ENCODE results near the gene SLC12A7.

Gene SLC12A7

DNA sequence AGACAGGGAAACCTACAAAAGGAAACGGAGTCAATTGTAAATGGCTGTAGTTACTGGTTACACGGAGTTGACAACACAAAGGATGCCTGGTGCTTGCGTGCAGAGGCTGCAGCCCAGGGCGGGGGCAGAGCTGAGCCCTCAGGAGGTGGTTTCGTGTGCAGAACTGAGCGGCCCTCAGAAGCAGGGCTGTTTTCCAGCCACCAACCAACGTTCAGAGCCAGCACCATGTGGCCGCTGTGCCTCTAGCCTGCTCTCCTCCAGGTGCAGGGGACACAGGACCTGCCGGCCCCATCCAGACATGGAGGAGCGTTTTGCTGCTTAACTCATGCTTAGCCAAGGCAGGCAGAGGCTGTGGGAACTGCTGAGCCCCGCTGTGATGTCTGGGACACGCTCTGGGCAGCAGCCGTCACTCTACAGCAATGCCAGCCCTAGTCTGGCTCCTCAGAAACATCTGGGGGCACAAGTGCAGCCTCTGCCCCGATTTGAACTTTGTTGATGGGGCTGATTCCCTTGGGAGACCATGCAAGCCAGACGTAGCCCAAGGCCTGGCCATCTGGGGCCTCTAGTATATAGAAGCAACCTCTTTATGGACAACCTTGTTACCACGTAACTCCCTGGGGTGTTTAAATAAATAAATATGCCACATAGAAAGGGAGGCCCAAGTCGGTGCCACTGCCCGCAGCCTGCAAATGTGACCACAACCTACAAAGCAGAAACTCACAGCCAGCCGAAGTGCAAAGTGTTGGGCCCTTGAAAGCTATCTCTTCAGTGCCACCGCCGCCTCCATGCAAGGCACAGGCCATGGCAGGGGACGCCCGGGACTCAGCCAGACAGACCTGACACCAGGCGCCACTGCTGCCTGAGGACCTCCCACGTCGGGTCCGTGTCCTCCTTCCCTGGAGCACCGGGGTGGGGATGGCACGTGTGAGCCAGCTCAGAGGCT is 61.2 kb downstream of the SLC12A7 start:
- no peak for DNase-seq (ENCODE audit: low read depth)

DNA sequence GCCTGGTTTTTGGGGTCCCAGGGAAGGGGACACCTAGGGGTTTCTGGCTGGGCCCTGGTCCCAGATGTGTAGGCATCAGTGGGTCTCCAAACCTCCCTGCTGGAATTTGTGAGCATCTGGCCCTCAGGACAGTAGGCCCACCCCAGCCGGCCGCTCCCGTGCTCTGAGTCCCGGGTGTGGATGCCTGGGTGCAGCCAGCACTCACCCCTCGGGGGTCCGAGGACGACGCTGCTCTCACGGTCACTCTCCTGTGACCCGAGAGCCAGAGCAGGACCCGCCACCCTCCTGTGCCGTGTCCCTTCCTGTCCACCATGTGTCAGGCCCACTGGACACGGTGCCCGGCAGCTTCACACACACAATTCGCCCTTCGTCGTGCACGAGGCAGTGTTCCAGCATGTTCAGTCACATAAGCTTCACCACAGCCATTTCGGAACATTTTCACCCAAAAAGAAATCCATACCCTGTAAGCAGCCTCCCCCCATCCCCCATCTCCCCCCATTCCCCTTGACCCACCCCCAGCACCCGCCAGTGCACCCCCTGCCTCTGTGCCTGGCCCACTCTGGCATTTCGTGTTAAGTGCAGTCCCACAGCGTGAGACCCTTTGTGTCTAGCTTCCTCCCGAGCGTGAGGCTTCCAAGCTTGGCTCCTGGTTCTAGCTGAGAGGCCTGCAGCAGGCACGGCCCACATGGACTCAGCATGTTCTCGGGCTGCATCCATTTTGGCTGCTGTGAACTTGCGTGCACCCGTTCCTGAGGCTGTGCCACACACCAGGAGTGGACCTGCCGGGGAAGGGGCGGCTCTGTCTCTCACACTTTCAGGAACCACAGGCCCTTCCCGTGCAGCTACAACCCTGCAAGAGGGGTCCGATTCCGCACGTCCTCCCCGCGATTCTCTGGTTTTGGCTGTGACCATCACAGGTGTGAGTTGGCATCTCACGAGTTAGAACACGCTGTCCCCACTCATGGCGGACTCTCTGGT is 62.7 kb downstream of the SLC12A7 start:
- no peak for DNase-seq (ENCODE audit: low read depth)

DNA sequence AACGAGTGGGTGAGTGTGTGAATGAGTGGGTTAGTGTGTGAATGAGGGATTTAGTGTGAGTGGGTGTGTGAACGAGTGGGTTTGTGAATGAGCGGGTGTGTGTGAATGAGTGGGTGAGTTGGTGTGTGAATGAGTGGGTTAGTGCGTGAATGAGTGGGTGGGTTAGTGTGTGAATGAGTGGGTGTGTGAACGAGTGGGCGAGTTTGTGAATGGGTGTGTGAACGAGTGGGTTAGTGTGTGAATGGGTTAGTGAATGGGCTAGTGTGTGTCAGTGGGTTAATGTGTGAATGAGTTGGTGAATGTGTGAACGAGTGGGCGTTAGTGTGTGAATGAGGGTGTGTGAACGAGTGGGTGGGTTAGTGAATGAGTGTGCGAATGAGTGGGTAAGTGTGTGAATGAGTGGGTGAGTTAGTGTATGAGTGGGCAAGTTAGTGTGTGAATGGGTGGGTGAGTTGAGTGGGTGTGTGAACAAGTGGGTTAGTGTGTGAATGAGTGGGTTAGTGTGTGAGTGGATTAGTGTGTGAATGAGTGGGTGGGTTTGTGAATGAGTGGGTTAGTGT is 63.6 kb downstream of the SLC12A7 start:
- DNase-seq (ENCODE audit: low read depth): no peak

DNA sequence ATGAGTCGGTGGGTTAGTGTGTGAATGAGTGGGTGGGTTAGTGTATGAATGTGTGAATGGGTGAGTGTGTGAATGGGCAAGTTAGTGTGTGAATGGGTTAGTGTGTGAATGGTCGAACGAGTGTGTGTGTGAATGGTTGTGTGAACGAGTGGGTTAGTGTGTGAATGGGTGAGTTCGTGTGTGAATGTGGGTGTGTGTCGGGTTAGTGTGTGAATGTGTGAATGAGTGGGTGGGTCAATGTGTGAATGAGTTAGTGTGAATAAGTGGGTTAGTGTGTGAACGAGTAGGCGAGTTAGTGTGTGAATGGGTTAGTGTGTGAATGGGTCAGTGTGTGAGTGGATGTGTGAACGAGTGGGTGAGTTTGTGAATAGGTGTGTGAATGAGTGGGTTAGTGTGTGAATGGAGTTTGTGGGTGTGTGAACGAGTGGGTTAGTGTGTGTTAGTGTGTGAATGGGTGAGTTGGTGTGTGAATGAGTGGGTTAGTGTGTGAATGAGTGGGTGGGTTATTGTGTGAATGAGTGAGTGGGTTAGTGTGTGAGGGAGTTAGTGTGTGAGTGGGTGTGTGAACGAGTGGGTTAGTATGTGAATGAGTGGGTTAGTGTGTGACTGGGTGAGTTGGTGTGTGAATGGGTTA is 64.4 kb downstream of the SLC12A7 start:
- no peak for DNase-seq (ENCODE audit: low read depth)

DNA sequence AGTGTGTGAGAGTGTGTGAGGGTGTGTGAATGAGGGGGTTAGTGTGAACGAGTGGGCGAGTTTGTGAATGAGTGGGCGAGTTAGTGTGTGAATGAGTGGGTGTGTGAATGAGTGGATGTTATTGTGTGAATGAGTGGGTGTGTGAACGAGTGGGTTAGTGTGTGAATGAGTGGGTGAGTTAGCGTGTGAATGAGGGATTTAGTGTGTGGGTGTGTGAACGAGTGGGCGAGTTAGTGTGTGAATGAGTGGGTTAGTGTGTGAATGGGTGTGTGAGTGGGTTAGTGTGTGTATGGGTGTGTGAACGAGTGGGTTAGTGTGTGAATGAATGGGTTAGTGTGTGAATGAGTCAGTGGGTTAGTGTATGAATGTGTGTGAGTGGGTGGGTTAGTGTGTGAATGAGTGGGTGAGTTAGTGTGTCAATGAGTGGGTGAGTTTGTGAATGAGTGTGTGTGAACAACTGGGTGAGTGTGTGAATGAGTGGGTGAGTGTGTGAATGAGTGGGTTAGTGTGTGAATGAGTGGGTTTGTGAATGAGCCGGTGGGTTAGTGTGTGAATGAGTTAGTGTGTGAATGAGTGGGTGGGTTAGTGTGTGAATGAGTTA is 65.8 kb downstream of the SLC12A7 start:
- DNase-seq (ENCODE audit: low read depth): no peak

DNA sequence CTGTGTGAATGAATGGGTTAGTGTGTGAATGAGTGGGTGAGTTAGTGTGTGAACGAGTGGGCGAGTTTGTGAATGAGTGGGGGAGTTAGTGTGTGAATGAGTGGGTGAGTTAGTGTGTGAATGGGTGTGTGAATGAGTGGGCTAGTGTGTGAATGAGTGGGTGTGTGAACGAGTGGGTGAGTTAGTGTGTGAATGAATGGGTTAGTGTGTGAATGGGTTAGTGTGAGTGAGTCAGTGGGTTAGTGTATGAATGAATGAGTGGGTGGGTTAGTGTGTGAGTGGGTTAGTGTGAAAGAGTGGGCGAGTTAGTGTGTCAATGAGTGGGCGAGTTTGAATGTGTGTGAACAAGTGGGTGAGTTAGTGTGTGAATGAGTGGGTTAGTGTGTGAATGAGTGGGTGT is 67.7 kb downstream of the SLC12A7 start:
- no peak for DNase-seq (ENCODE audit: low read depth)

DNA sequence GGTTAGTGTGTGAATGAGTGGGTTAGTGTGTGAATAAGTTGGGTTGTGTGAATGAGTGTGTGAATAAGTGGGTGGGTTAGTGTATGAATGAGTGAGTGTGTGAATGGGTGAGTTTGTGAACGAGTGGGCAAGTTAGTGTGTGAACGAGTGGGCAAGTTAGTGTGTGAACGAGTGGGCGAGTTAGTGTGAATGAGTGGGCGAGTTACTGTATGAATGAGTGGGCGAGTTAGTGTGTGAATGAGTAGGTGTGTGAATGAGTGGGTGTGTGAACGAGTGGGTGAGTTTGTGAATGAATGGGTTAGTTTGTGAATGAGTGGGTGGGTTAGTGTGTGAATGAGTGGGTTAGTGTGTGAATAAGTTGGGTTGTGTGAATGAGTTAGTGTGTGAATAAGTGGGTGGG is 68.5 kb downstream of the SLC12A7 start:
- no peak for DNase-seq (ENCODE audit: low read depth)

DNA sequence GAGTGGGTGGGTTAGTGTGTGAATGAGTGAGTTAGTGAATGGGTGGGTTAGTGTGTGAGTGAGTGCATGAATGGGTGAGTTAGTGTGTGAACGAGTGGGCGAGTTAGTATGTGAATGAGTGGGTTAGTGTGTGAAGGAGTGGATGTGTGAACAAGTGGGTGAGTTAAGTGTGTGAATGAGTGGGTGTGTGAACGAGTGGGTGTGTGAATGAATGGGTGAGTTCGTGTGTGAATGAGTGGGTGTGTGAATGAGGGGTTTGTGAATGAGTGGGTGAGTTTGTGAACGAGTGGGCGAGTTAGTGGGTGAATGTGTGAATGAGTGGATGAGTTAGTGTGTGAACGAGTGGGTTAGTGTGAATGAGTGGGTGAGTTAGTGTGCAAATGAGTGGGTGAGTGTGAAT is 69.2 kb downstream of the SLC12A7 start:
- DNase-seq (ENCODE audit: low read depth): no peak

DNA sequence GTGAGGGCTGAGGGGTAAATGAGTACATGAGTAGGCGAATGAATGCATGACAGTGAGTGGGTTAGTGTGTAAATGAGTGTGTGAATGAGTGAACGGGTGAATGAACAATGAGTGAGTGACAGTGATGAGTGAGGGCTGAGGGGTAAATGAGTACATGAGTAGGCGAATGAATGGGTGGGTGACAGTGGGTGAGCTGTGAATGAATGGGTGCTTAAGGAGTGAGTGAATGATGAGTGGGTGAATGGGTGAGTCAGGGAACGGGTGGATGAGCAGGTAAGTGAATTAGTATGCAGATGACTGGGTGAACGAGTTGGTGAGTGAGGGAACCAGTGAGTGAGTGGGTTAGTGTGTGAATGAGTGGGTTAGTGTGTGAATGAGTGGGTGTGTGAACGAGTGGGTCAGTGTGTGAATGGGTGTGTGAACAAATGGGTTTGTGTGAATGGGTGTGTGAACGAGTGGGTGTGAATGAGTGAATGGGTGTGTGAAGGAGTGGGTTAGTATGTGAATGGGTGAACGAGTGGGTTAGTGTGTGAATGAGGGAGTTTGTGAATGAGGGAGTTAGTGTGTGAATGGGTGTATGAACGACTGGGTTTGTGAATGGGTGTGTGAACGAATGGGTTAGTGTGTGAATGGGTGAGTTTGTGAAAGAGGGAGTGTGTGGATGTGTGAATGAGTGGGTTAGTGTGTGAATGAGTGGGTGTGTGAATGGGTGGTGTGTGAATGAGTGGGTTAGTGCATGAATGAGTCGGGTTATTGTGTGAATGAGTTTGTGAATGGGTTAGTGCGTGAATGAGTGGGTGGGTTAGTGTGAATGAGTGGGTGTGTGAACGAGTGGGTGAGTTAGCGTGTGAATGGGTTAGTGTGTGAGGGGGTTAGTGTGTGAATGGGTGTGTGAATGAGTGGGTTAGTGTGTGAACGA is 70.4 kb downstream of the SLC12A7 start:
- no peak for DNase-seq (ENCODE audit: low read depth)

DNA sequence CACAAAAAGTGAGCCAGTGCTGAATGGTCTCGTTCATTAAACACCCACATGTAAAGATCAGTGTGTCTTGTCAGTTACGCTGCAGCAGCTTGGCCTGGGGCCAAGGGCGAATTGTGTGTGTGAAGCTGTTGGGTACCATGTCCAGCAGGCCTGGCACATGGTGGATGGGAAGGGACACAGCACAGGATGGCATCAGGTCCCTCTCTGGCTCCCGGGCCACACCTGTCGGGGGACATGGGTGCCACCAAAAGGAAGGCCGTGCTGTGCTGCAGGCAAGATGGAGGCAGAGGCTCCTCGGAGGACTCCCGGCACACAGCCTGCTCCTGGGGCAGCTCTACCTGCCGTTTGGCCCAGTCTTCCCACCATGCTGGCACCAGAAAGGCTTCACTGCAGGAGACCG is 71.3 kb downstream of the SLC12A7 start:
- DNase-seq (ENCODE audit: low read depth): no peak

DNA sequence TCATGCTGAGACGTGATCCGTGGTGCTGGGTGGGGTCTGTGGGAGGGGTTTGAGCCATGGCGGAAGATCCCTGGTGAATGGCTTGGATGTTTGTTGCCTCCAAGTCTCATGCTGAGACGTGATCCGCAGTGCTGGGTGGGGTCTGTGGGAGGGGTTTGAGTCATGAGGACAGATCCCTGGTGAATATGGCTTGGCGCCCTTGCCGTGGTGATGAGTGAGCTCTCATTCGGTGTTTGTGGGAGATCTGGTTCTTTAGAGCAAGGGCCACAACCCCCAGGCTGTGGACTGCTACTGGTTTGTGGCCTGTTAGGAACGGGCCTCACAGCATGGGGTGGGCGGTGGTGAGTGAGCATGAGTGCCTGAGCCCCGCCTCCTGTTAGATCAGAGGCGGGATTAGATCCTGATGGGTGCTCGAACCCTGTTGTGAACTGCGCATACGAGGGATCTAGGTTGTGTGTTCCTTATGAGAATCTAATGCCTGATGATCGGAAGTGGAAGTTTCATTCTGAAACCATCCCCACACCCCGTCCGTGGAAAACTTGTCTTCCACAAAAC is 72.1 kb downstream of the SLC12A7 start:
- DNase-seq (ENCODE audit: low read depth): no peak

DNA sequence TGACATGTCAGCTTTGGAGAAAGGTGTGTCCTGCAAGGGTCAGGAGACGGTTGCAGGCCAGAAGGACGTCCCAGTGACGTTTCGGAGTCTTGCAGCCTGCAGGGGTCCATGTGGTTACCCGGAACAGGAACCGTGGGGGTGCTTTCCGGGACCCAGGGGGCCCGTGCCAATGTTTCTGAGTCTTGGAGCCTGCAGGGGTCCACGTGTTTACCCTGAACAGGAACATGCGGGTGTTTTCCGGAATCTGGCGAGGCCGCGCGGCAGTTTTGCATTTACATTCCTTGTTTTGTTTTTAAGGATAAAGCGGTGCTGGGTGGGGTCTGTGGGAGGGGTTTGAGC is 72.7 kb downstream of the SLC12A7 start:
- no peak for DNase-seq (ENCODE audit: low read depth)

DNA sequence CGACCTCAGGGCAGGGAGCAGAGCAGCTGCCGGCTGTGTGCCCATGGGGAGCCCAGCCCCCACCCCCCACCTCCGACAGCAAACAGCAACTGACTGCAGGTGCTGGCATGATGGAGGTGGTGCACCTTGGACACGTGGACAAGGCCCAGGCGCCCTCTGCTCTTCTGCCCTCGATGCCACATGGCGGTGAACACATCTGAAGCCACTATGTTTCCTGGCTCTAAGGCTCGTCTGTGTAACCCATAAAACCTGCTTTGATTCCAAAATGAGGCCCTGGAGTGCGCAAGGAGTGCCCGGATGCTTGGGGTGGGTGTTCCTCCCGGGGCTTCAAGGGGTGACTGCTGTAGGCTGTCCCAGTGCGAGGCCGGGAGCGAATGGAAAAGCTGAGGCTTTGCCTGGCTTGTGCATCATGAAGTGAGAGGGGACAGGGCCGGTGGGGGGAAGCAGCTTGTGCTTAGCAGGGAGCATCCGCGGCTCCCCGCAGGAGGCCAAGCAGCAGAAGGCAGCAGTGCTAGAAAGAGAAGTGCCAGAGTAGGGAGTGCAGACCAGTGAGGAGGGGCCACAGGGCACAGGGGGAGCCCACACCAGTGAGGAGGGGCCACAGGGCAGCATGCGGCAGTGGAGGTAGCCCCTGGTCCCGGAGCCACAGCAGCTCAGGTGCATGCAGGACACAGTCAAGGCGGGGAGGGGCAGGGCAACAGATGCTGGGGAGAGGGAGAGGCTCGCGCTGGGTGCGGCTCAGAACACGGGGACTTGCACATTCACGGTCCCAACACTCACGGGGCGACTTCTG is 73.2 kb downstream of the SLC12A7 start:
- DNase-seq (ENCODE audit: low read depth): no peak

DNA sequence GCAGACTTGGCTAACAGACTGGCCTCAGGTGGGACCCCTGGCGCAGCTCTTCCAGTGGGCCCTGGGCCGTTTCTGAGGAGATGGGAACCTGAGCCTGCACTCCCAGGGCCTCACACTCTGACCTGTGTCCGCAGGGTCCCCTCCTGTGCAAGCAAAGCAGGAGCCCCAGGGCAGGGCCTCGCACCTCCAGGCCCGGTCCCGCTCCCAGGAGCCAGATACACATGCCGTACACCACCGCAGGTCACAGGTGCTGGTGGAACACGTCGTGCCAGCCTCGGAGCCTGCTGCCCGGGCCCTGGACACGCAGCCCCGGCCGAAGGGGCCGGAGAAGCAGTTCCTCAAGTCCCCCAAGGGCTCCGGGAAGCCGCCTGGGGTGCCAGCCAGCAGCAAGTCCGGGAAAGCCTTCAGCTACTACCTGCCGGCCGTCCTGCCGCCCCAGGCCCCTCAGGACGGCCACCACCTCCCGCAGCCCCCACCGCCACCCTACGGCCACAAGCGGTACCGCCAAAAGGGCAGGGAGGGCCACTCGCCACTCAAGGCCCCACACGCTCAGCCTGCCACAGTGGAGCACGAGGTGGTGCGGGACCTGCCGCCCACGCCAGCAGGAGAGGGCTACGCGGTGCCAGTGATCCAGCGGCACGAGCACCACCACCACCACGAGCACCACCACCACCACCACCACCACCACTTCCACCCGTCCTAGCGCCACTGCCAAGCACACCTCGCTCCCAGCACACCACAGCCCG is 74.0 kb downstream of the SLC12A7 start:
- no peak for DNase-seq (ENCODE audit: low read depth)

DNA sequence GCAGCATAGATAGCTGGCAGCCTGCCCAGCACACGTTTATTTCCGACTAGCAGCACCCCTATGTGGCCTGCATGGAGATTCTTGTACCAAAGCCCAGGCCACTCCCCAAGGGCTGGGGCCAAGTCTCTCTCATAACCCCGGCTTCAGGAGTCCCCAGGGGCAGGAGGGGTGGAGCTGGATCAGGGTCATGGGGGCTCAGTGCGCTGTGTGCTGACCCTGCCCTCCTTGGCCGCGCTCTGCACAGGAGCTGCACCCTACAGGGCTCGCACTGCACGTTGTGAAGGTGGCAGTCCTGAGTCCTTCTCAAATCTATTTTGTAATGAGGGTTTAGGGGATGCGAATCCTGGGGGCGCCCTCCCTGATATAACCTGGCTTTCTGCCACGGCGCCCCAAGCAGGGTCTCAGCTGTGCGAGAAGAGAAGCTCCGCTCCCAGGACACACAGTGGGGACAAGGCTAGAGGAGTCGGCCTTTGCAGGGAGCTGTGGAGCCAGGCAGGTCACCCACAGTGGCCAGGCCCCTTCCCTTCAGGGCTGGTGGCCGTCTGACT is 74.7 kb downstream of the SLC12A7 start:
- DNase-seq (ENCODE audit: low read depth): no peak

DNA sequence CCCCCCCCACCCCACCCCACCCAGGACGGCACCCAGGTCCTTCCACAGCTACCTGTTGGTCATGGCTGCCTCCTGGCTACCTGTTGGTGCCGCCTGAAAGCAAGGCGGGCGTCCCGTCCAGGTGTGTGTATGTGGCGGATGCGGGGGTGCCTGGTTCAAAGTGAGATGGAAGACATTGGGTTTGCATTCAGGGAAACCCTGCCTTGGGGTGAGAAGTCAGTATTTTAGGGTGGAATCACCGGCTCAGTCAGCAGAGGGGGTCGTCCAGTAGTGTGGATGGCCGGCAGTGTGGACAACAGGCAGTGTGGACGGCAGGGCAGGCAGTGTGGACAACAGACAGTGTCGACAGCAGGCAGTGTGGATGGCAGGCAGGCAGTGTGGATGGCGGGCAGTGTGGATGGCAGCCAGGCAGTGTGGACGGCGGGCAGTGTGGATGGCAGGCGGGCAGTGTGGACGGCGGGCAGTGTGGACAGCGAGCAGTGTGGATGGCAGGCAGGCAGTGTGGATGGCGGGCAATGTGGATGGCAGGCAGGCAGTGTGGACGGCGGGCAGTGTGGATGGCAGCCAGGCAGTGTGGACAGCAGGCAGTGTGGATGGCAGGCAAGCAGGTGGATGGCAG is 75.2 kb downstream of the SLC12A7 start:
- DNase-seq (ENCODE audit: low read depth): no peak

DNA sequence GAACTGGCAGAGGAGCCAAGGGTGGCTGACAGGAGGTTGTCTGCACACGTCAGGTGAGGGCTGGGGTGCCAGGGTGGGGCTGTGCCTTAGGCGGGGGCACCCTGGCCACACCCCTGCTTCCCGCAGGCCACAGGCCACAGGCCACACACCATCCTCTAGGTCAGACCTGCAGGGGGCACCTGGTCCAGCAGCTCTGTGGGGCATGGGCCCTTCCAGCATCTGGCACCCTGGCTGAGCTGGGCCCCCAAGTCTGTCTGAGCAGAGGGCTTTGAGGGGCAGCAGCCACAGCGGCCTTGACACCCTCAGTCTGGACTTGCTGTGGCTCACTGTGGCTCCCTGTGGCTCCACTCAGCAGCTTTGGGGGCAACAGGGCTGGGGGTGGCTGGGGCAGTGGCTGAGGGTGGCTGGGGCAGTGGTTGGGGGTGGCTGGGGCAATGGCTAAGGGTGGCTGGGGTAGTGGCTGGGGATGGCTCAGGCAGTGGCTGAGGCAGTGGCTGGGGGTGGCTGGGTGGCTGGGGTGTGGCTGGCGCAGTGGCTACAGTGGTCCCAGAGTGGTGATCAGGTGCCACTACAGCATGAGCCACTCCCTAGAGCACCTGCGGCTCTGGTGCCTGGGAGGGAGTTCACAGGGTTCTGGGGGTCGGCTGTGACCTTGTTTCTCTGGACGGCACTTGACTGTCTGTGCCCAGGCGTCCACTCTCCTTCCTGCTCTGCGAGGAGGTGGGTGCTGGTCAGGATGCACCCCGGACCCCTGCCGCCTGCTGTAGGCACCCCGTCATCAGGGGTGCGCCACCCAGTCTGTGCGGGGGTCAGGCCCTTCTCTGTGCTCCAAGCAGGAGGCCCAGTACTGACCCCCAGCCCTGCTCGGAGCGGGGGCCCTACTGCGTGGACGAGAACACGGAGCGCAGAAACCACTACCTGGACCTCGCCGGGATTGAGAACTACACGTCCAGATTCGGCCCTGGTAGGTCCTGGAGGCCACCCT is 76.2 kb downstream of the SLC12A7 start:
- no peak for DNase-seq (ENCODE audit: low read depth)

Data from T follicular helper cell (primary cell).